ENCODE measurements around the gene KRTAP10-6. TPM values are rescaled to one million over a fixed set of nuclear protein-coding genes. Genes with fewer than 3 reads are reported as not detected.
"Not testable (repeated sequence)": the region's sequence is repeated elsewhere in the genome, so short reads cannot be mapped to it uniquely, and the experiment has no call there.

Gene KRTAP10-6
- total and polyA plus RNA-seq, 4 donors = not detected

DNA sequence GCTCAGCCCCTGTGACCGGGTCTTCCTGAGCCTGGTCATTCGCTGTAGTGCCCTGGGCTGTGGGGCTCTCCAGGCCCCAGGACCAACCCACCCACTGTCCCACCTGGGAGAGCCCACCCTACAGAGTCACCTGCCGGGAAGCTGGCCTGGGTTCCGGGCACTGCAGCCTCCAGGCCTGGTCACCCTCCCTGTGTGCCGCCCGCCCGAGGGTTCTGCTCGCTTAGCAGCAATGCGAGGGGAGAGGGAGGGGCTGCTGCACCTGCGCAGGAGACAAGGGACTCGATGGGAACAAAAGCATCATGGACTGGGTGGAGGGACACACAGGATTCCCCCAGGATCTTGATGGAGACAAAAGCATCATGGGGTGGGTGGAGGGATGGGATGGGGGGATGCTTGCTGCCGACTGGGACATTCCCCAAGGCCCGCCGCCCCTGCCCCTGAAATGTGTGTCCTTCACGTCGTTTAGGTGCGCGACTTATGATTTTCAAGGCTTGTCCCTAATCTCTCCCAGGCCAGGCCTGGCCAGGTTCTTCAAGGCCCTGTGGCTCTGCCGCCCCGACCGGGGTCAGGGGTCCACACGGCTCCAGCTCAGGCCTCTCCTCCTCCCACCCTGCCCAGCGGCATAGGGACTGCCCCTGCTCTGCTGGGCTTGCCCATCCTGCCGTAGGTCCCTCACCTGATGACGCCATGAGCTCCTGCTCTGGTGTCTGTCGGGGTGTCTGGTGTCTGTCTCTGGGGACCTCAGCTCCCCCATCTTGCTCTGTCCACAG, 21.3 kb upstream of the KRTAP10-6 start:
- intact Hi-C loops (cut with DNase I) = no loop called here
- H3K9me3 ChIP-seq (ENCODE audit: control insufficient read depth, low read length) = peaks cover 3% of the 10 kb centered on the region
- DNase-seq (no peak), ATAC-seq (ENCODE audit: low FRiP score) (no peak)
- H3K4me3 ChIP-seq (ENCODE audit: low read length in 2 of 2) = no peak overlapping the region
- no peaks in the 10 kb centered on the region for H3K27me3 ChIP-seq (ENCODE audit: control insufficient read depth in 1 of 2, insufficient read depth in 2 of 2, low read length in 1 of 2)
- H3K4me1 ChIP-seq (ENCODE audit: control insufficient read depth in 1 of 2, insufficient read depth in 2 of 2, low read length in 2 of 2) = no peaks in the 10 kb centered on the region
- WGBS, 2 donors = 90 to 92% methylated on average over 26 of the region's 26 CpGs
- H3K27ac ChIP-seq (ENCODE audit: low read depth in 1 of 2, low read length in 2 of 2) = no peak overlapping the region
- H3K36me3 ChIP-seq (ENCODE audit: control insufficient read depth in 1 of 2, insufficient read depth in 2 of 2, low read length in 1 of 2) = no peaks in the 10 kb centered on the region

DNA sequence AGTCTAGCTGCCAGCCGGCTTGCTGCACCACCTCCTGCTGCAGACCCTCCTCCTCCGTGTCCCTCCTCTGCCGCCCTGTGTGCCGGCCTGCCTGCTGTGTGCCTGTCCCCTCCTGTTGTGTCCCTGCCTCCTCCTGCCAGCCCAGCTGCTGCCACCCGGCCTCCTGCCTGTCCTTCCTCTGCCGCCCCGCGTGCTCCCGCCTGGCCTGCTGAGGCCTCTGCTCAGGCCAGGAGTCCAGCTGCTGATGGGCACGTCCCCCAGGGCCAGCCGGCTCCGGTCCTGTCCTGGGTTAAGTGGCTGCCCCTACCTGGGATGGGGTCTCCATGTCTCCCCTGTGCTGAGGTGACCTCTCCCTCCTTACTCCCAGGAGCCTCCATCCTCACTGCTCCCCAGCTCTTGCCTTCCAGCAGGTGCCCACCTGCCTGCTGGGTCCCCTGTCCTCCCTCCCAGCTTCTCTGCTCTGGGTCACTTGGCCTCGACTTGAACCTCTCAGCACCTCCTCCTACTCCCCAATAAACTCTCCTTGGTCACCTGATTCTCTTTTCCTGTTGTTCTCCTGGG, 20.4 kb upstream of the KRTAP10-6 start:
- Histone ChIP-seq H3K27me3 (ENCODE audit: control insufficient read depth in 1 of 2, insufficient read depth in 2 of 2, low read length in 1 of 2) (no peaks in the 10 kb centered on the region), H3K9me3 (ENCODE audit: control insufficient read depth, low read length) (peaks cover 3% of the 10 kb centered on the region), H3K27ac (ENCODE audit: low read depth in 1 of 2, low read length in 2 of 2) (no peak overlapping the region), H3K4me3 (ENCODE audit: low read length in 2 of 2) (no peak overlapping the region), H3K36me3 (ENCODE audit: control insufficient read depth in 1 of 2, insufficient read depth in 2 of 2, low read length in 1 of 2) (no peaks in the 10 kb centered on the region), H3K4me1 (ENCODE audit: control insufficient read depth in 1 of 2, insufficient read depth in 2 of 2, low read length in 2 of 2) (no peaks in the 10 kb centered on the region)
- intact Hi-C loops (cut with DNase I) = no loop called here
- DNase-seq (no peak), ATAC-seq (ENCODE audit: low FRiP score) (no peak)
- 86 to 93% methylated on average over 12 to 13 of the region's 13 CpGs for WGBS, 2 donors

DNA sequence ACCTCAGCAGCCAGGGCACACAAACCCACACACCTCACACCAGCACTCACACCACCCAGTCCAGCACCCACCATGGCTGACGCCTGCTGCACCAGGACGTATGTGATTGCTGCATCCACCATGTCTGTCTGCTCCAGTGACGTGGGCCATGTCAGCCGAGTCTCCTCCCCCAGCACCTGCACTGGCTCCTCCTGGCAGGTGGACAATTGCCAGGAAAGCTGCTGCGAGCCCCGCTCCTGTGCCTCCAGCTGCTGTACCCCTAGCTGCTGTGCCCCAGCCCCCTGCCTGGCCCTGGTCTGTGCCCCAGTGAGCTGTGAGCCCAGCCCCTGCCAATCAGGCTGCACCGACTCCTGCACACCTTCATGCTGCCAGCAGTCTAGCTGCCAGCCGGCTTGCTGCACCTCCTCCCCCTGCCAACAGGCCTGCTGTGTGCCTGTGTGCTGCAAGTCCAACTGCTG, 19.8 kb upstream of the KRTAP10-6 start, which contains the start of gene KRTAP10-8:
TSS of gene KRTAP10-8 (plus strand) at position 51 of the 458 bp plus-strand sequence. CDS start at position 73, 22 bp downstream.
- Histone ChIP-seq H3K4me1 (ENCODE audit: control insufficient read depth in 1 of 2, insufficient read depth in 2 of 2, low read length in 2 of 2) (no peaks in the 10 kb centered on the region), H3K9me3 (ENCODE audit: control insufficient read depth, low read length) (peaks cover 3% of the 10 kb centered on the region), H3K36me3 (ENCODE audit: control insufficient read depth in 1 of 2, insufficient read depth in 2 of 2, low read length in 1 of 2) (no peaks in the 10 kb centered on the region), H3K27ac (ENCODE audit: low read depth in 1 of 2, low read length in 2 of 2) (no peak within 1 kb of the TSS), H3K4me3 (ENCODE audit: low read length in 2 of 2) (no peak within 1 kb of the TSS), H3K27me3 (ENCODE audit: control insufficient read depth in 1 of 2, insufficient read depth in 2 of 2, low read length in 1 of 2) (no peaks in the 10 kb centered on the region)
- peak in 1 of 2 donors; percentile 35 for DNase-seq
- intact Hi-C loops (cut with DNase I) = no loop called here
- ATAC-seq (ENCODE audit: low FRiP score) = no peak
- 93 to 95% methylated on average over 8 of the region's 8 CpGs for whole genome bisulfite sequencing, 2 donors

GRCh38 chr21:44611551-44611950, 19.2 kb upstream of the KRTAP10-6 start:
- Histone ChIP-seq H3K9me3 (ENCODE audit: control insufficient read depth, low read length) (peaks cover 3% of the 10 kb centered on the region), H3K4me3 (ENCODE audit: low read length in 2 of 2) (no peak overlapping the region), H3K27me3 (ENCODE audit: control insufficient read depth in 1 of 2, insufficient read depth in 2 of 2, low read length in 1 of 2) (no peaks in the 10 kb centered on the region), H3K4me1 (ENCODE audit: control insufficient read depth in 1 of 2, insufficient read depth in 2 of 2, low read length in 2 of 2) (no peaks in the 10 kb centered on the region), H3K27ac (ENCODE audit: low read depth in 1 of 2, low read length in 2 of 2) (no peak overlapping the region), H3K36me3 (ENCODE audit: control insufficient read depth in 1 of 2, insufficient read depth in 2 of 2, low read length in 1 of 2) (no peaks in the 10 kb centered on the region)
- ATAC-seq (ENCODE audit: low FRiP score) (no peak), DNase-seq (no peak)
- WGBS, 2 donors = 90 to 91% methylated on average over 4 of the region's 4 CpGs
- intact Hi-C loops (cut with DNase I) = no loop called here

GRCh38 chr21:44610157-44610843, 18.0 kb upstream of the KRTAP10-6 start:
- H3K27me3 ChIP-seq (ENCODE audit: control insufficient read depth in 1 of 2, insufficient read depth in 2 of 2, low read length in 1 of 2) = not testable (repeated sequence)
- 94 to 97% methylated on average over 7 of the region's 7 CpGs for WGBS, 2 donors

GRCh38 chr21:44609193-44609592, 16.9 kb upstream of the KRTAP10-6 start:
- H3K4me1 ChIP-seq (ENCODE audit: control insufficient read depth in 1 of 2, insufficient read depth in 2 of 2, low read length in 2 of 2) = no peaks in the 10 kb centered on the region
- intact Hi-C loops (cut with DNase I) = no loop called here
- no peak overlapping the region for H3K4me3 ChIP-seq (ENCODE audit: low read length in 2 of 2)
- no peaks in the 10 kb centered on the region for H3K27me3 ChIP-seq (ENCODE audit: control insufficient read depth in 1 of 2, insufficient read depth in 2 of 2, low read length in 1 of 2)
- no peaks in the 10 kb centered on the region for H3K36me3 ChIP-seq (ENCODE audit: control insufficient read depth in 1 of 2, insufficient read depth in 2 of 2, low read length in 1 of 2)
- ATAC-seq (ENCODE audit: low FRiP score) (no peak), DNase-seq (no peak)
- H3K9me3 ChIP-seq (ENCODE audit: control insufficient read depth, low read length) = peaks cover 3% of the 10 kb centered on the region
- no peak overlapping the region for H3K27ac ChIP-seq (ENCODE audit: low read depth in 1 of 2, low read length in 2 of 2)

More at GRCh38 chr21:44610157-44610843, 18.0 kb upstream of the KRTAP10-6 start:
- H3K4me1 ChIP-seq (ENCODE audit: control insufficient read depth in 1 of 2, insufficient read depth in 2 of 2, low read length in 2 of 2); H3K27ac ChIP-seq (ENCODE audit: low read depth in 1 of 2, low read length in 2 of 2); H3K9me3 ChIP-seq (ENCODE audit: control insufficient read depth, low read length); H3K4me3 ChIP-seq (ENCODE audit: low read length in 2 of 2); intact Hi-C loops (cut with DNase I); ATAC-seq (ENCODE audit: low FRiP score); DNase-seq; H3K36me3 ChIP-seq (ENCODE audit: control insufficient read depth in 1 of 2, insufficient read depth in 2 of 2, low read length in 1 of 2): not testable (repeated sequence)

DNA sequence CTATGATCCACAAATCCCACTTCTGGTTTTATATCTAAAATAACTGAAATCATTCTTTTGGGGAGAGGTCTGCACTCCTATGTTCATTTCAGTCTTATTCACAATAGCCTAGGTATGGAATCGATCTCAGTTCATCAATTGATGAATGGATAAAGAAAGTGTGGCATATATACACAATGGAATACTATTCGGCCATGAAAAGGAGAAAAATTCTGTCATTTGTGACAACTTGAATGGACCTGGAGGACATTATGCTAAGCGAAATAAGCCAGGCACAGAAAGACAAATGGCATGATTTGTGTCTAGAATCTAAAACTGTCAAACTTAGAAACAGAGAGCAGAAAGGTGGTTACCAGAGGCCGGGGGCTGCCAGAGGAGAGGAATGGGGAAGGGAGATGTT, 14.2 kb upstream of the KRTAP10-6 start:
- Histone ChIP-seq H3K27ac (ENCODE audit: low read depth in 1 of 2, low read length in 2 of 2) (no peak overlapping the region), H3K36me3 (ENCODE audit: control insufficient read depth in 1 of 2, insufficient read depth in 2 of 2, low read length in 1 of 2) (no peaks in the 10 kb centered on the region), H3K27me3 (ENCODE audit: control insufficient read depth in 1 of 2, insufficient read depth in 2 of 2, low read length in 1 of 2) (no peaks in the 10 kb centered on the region), H3K4me1 (ENCODE audit: control insufficient read depth in 1 of 2, insufficient read depth in 2 of 2, low read length in 2 of 2) (no peaks in the 10 kb centered on the region), H3K9me3 (ENCODE audit: control insufficient read depth, low read length) (peaks cover 4% of the 10 kb centered on the region), H3K4me3 (ENCODE audit: low read length in 2 of 2) (no peak overlapping the region)
- no peak for DNase-seq
- 77 to 82% methylated on average over 4 of the region's 4 CpGs for WGBS, 2 donors
- intact Hi-C loops (cut with DNase I) = no loop called here
- ATAC-seq (ENCODE audit: low FRiP score) = no peak

DNA sequence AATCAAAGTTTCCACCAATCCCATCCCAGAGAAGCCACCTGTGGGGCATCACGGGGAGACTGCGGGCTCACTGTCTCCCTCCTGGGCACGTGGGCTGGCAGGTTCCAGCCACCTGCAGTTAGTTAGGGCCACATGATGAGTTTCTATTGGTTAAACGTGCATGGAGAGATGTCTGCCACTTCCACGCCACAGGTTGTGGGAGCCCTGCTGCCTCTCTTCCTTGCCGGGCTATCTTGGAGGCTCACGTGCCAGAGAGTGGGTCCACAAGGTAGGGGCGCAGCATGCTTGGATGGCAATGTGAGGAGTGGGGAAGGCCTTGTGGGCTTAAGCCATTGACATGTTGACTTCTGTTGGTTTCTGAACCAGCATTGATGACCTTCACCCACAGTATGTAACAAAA, 11.6 kb upstream of the KRTAP10-6 start:
- intact Hi-C loops (cut with DNase I) = no loop called here
- Histone ChIP-seq H3K4me3 (ENCODE audit: low read length in 2 of 2) (no peak overlapping the region), H3K27ac (ENCODE audit: low read depth in 1 of 2, low read length in 2 of 2) (no peak overlapping the region), H3K4me1 (ENCODE audit: control insufficient read depth in 1 of 2, insufficient read depth in 2 of 2, low read length in 2 of 2) (no peaks in the 10 kb centered on the region), H3K9me3 (ENCODE audit: control insufficient read depth, low read length) (peaks cover 4% of the 10 kb centered on the region), H3K27me3 (ENCODE audit: control insufficient read depth in 1 of 2, insufficient read depth in 2 of 2, low read length in 1 of 2) (no peaks in the 10 kb centered on the region), H3K36me3 (ENCODE audit: control insufficient read depth in 1 of 2, insufficient read depth in 2 of 2, low read length in 1 of 2) (no peaks in the 10 kb centered on the region)
- ATAC-seq (ENCODE audit: low FRiP score) (no peak), DNase-seq (no peak)
- WGBS, 2 donors = 89 to 92% methylated on average over 8 of the region's 8 CpGs

Data from aorta (tissue), 5 donors.